ENCODE results near the gene HS3ST5.

Gene HS3ST5

DNA sequence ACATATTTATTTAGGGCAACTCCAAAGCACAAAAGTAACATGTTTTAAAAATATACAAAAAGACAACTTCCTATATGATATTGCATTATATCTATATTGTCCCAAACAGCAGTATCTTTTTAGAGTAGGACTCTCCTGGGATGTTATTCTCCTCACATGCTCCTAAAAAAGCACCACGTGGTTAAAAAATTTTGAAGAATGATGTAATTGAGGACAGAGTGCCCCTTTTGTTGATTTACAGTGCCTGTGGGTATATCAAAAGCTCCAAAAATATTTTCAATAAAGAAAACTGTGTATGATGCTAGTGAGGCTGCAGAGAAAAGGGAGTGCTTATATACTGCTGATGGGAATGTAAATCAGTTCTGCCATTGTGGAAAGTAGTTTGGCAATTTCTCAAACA, 241.6 kb downstream of the HS3ST5 start:
- TF ChIP-seq FOXP2 (optimal IDR thresholded peaks at IDR 0.05; ENCODE audit: borderline replicate concordance, extremely low read depth, extremely low read length, insufficient read depth) (no peak), SIN3A (IDR thresholded peaks at IDR 0.05; ENCODE audit: borderline replicate concordance, insufficient read depth, low read length) (no peak), POLR2AphosphoS5 (IDR thresholded peaks at IDR 0.05; ENCODE audit: low read depth, low read length) (no peak), TAF1 (IDR thresholded peaks at IDR 0.05; ENCODE audit: borderline replicate concordance, insufficient read depth, low read length) (no peak)
- TF ChIP-seq, protein P1, sequence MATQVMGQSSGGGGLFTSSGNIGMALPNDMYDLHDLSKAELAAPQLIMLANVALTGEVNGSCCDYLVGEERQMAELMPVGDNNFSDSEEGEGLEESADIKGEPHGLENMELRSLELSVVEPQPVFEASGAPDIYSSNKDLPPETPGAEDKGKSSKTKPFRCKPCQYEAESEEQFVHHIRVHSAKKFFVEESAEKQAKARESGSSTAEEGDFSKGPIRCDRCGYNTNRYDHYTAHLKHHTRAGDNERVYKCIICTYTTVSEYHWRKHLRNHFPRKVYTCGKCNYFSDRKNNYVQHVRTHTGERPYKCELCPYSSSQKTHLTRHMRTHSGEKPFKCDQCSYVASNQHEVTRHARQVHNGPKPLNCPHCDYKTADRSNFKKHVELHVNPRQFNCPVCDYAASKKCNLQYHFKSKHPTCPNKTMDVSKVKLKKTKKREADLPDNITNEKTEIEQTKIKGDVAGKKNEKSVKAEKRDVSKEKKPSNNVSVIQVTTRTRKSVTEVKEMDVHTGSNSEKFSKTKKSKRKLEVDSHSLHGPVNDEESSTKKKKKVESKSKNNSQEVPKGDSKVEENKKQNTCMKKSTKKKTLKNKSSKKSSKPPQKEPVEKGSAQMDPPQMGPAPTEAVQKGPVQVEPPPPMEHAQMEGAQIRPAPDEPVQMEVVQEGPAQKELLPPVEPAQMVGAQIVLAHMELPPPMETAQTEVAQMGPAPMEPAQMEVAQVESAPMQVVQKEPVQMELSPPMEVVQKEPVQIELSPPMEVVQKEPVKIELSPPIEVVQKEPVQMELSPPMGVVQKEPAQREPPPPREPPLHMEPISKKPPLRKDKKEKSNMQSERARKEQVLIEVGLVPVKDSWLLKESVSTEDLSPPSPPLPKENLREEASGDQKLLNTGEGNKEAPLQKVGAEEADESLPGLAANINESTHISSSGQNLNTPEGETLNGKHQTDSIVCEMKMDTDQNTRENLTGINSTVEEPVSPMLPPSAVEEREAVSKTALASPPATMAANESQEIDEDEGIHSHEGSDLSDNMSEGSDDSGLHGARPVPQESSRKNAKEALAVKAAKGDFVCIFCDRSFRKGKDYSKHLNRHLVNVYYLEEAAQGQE (IDR thresholded peaks at IDR 0.05; ENCODE audit: insufficient read depth in 1 of 2, low read depth in 2 of 2, low read length in 2 of 2) = no peak

DNA sequence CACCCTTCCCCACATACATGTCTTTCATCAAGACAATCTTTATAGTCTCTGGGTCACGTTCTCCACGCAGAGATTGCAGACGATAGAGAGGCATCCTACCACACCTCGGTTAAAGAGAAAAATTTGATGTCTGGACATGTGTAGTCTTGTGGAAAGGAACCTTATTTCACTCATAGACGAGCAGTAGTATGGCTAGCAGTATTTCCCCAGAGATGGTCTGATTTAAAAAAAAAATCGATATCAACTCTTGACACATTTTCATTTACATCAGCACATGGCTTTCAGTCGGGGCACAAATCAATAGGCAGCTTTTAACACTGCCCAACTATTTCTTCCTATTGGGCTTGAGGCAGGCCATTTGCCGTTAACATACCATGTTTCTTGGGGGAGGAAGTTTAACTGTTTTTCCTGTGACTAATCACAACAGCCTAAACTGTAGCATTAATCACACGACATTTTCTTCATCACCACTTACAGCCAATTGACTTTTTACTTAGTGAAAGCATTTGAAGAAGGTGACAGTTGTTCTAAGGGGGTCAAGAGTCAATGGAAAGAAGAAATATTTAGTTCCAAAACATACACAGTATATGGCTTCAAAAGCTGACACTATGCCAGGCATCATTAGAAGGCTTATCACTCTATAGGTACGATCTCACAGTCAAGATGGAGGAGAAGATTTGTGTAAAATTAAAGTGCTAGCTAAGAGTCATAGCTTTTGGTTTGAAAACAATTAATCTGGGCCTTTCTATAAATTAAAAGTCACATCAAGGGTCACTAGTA, 242.4 kb downstream of the HS3ST5 start:
- TF ChIP-seq, protein P1 (IDR thresholded peaks at IDR 0.05; ENCODE audit: insufficient read depth in 1 of 2, low read depth in 2 of 2, low read length in 2 of 2) = no peak
- TF ChIP-seq FOXP2 (optimal IDR thresholded peaks at IDR 0.05; ENCODE audit: borderline replicate concordance, extremely low read depth, extremely low read length, insufficient read depth) (no peak), POLR2AphosphoS5 (IDR thresholded peaks at IDR 0.05; ENCODE audit: low read depth, low read length) (no peak)

DNA sequence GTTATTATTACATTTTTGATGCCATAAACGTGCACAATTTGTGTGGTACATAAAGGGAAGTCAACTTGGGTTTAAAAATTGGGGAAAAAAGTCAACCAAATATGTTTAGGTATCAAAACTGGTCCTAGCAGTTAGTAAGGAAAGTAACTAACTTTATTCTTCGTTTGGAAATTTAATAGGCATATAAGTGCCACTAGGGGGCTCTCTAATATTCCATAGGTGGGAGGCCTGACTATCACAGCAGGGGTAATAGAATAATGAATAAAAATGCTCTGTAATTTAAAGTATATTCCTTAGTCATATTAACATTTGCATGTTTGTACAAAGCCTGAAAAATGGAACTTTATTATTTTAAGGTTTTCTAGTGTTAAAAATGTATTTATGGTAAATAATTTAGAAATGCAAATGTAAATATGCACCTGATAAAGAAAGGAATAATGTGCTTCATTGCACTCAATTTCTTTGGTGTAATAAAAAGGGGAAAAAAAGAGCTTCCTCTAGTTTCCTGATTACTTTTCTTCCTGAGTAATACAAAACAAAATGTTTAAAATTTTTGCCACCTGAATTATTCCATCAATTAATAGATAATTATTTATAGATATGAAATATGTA, 246.2 kb downstream of the HS3ST5 start:
- TF ChIP-seq, protein P1 (IDR thresholded peaks at IDR 0.05; ENCODE audit: insufficient read depth in 1 of 2, low read depth in 2 of 2, low read length in 2 of 2) = no peak
- TF ChIP-seq SIN3A (IDR thresholded peaks at IDR 0.05; ENCODE audit: borderline replicate concordance, insufficient read depth, low read length) (no peak), POLR2AphosphoS5 (IDR thresholded peaks at IDR 0.05; ENCODE audit: low read depth, low read length) (no peak), FOXP2 (optimal IDR thresholded peaks at IDR 0.05; ENCODE audit: borderline replicate concordance, extremely low read depth, extremely low read length, insufficient read depth) (no peak), TAF1 (IDR thresholded peaks at IDR 0.05; ENCODE audit: borderline replicate concordance, insufficient read depth, low read length) (no peak)

DNA sequence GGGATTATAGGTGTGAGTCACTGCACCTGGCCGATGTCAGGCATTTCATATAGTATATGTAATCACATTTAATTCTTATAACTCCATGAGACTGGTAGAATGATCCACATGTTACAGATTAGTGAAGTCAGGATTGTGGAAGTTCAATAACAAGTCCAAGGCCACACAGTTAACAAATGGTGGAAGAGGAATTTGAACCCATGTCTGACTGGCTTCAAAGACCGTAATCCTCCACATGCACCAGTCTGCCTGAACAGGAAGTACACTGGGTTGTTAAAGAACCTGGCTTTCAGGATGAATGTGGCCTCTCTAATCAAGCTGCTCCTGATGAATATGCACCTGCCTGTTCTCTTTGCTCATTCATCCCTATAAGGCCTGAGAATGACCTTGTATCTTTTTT, 249.9 kb downstream of the HS3ST5 start:
- TF ChIP-seq, protein P1 (IDR thresholded peaks at IDR 0.05; ENCODE audit: insufficient read depth in 1 of 2, low read depth in 2 of 2, low read length in 2 of 2) = no peak
- no peak for TF ChIP-seq SIN3A (IDR thresholded peaks at IDR 0.05; ENCODE audit: borderline replicate concordance, insufficient read depth, low read length)
- no peak for TF ChIP-seq POLR2AphosphoS5 (IDR thresholded peaks at IDR 0.05; ENCODE audit: low read depth, low read length)
- TF ChIP-seq TAF1 (IDR thresholded peaks at IDR 0.05; ENCODE audit: borderline replicate concordance, insufficient read depth, low read length) = no peak
- TF ChIP-seq FOXP2 (optimal IDR thresholded peaks at IDR 0.05; ENCODE audit: borderline replicate concordance, extremely low read depth, extremely low read length, insufficient read depth) = no peak

Measured in PFSK-1 (cell line).